ENCODE data around the gene HUS1B.

Gene HUS1B

DNA sequence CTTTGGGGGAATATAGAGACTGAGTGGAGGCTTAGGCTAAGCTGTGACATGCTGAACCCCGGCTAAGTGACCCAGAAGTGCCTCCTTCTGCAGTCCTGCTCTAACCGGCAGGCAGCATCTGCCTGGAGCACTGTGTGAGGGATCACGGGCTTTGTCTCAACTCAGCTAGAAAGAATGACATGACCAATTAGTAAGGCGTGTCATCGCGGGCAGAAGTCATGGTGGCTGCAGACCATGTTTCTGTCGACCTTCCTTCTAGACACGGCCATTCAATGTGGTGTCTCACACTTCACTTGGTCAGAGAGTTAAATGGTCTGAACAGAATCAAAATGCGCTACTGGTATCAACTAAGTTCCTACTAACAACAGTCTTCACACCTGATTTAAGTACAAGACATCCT, 35.0 kb downstream of the HUS1B start:
- DNase-seq, result peak; percentile 5

DNA sequence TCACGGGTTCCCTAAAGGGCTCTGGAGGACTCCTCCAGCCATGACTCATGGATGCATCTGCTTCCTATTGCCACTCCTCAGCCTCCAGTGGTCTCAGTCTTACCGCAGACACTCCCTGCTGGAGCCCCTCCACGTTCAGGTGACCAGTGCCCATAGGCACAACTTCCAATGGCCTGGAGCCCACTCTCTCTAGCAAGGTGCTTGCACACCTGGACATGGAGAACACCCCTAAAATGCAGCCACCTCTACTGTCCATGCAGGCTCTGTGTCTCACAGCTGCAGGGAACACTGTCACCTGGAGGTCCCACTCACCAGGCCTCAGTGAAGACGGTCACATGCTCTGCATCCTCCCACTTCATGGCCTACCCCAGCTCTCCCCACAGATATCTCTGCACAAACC, 36.0 kb downstream of the HUS1B start:
- no peak for DNase-seq

DNA sequence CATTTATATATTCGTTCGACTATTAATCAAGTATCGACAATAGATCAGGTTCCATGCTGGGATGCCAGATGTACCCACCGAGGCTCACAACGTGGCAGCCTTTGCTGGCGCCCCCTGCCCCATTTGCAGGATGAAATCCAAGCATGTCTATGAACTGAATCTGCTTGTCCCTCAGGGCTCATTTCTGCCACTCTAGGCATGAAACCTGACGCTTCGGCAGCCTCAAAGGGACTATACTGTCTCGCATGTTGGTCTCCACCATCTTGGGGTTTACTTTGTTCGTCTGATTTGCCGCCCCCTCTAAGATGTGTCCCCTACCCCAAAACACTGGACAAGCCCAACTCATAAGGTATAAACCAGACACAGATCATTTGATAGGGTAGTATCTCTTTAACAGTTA, 36.7 kb downstream of the HUS1B start:
- DNase-seq, result no peak

DNA sequence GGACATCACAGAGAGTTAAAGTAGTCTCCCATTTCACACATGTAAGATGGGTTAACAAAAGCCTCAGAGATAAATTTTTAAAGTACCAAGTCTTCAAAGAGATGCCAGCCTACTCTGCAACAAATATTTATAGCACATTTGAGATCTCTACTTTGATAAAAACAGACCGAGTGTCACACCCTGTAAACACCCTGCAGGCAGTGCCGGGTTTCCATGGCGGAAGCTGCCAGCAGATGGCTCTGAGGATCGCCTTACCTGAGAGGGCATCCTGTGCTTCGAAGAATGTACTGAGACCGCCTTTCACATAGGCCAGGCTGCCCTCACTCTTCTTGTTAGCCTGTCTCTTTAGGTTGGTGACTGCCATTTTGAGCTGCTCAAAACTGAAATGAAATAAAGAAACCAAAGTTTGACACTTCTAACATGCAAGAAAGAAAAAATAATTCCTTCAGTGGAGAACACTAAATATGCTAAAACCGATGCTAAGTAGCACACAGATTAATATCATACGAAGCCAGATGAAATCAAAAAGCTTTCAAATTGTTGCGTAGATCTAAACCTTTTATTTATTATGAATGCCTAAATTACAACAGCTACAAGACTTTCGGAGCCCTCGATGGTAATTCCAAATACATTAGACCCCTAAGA, 39.3 kb downstream of the HUS1B start:
- DNase-seq, result no peak

DNA sequence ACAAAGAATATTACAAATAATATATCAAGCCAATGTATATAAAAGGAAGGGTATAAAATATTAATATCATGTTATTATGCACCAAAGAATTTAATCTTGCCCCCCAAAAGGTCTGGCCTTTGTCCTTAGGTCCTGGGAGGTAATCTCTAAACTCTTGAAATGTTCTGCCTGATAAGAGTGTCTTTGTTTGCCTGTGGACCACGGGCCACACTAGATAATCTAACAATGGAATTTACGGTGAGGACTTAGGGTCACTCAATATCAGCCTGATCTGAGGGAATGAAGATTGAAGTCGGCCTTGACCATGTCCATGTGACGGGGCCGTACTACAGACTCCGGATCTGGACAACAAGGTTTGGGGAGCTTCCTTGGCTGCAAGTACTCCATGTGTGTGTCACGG, 42.9 kb downstream of the HUS1B start:
- DNase-seq, result no peak

DNA sequence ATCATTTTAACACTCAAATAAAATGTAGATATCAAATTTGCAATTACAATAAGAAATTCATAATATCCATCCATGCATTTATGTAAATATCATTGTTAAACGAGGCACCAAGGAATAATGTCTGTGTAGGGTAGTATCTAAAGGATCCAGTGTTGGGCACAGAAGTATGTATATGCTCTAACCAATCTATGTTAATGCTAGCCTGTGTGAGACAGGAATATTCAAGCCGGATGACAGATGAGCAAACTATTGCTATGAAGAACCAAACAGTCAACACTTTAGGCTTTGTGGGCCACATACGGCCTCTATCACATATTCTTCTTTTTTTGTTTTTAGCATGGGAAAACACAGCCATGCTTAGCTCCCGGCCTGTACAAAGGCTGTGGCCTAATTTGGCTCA, 45.0 kb downstream of the HUS1B start:
- DNase-seq, result no peak

DNA sequence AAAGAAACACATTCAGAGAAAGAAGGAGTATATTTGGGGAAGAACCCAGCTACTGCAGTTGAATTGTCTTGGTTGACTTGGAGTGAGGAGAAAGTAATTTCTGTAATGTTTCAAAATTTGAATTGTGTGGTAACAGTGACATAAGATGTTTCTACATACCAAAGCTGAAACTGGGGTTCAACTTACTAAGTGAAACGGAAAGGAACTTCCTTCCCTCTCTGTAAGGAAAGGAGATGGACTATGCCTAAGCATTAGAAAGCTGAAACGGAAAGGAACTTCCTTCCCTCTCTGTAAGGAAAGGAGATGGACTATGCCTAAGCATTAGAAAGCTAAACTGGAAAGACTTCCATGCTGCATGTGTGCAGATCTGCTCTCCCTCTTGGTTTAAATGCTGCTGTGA, 46.0 kb downstream of the HUS1B start:
- no peak for DNase-seq

DNA sequence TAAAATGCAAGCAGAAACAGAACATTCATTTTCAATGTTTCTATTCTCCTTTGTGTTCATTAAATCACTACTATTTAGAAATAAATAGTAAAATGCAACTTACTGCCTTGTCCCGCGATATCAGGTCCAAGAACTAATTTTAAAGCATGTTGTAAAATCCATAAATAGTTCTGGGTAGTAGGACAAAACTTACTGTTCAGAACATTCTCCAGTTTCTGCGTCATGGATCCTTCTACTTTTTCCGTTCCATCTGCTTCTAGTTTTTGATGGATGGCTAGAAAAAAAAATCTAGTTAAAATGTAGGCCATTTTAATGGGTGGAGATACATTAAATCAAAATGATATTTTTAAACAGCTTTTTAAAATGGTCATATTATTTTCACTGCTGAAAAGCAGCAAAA, 47.0 kb downstream of the HUS1B start:
- no peak for DNase-seq

DNA sequence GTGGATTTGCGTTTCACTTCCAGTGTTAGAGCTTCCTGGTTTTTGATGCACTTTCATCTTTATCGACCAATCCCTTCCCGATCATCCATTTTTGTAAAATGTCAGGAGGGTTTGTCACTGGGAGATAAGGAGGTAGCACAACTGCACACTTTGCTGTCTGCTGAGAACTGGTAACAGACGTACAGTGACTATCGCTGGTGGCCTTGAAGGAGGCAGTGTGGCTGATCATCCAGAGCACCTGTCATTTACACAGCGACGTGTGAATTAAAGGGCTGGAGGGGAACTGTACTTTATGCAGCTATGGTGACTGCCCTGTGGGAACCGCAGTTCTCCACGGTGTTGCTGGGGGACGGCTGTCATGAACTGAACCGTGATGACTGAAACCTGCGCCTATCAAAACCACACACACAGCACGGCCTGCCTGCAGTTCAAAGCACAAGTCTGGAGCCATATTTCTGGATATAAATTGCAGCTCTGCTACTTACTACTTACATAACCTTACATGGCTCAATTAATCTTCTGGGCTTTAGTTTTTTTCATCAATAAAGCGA, 50.0 kb downstream of the HUS1B start:
- no peak for DNase-seq
